OCI-LY1 (cell line): ENCODE measurements around the gene CHN1.

Source experiments
- H2AFZ ChIP-seq: fragments of 200-600 bp; sonication (generic), shearing (Covaris generic); 2 replicates; pipeline ENCODE4 v1.6.0; 2014; ENCODE audit warnings: antibody characterized with exemption, mild to moderate bottlenecking, low read length
- H3F3A ChIP-seq: fragments of 200-600 bp; sonication (generic), shearing (Covaris generic); 2 replicates; pipeline ENCODE4 v1.6.0; 2014; ENCODE audit warnings: mild to moderate bottlenecking, antibody characterized with exemption, low read length, moderate library complexity; ENCODE audit not compliant: insufficient read depth
- H3K27ac ChIP-seq: fragments of 200-600 bp; sonication (generic); 2 replicates; pipeline ENCODE4 v1.5.1; 2014; ENCODE audit warnings: low read length, mixed run types, mild to moderate bottlenecking, low read depth; ENCODE audit not compliant: poor library complexity, severe bottlenecking
- H3K27me3 ChIP-seq: fragments of 200-600 bp; sonication (generic); 2 replicates; pipeline ENCODE4 v1.6.0; 2014; ENCODE audit warnings: antibody characterized with exemption, mild to moderate bottlenecking, low read length, moderate library complexity; ENCODE audit not compliant: insufficient read depth
- H3K36me3 ChIP-seq: fragments of 200-600 bp; sonication (generic); 2 replicates; pipeline ENCODE4 v1.6.1; 2014; ENCODE audit warnings: mild to moderate bottlenecking, antibody characterized with exemption, low read length, moderate library complexity, mixed read lengths; ENCODE audit not compliant: insufficient read depth
- H3K4me1 ChIP-seq: fragments of 200-600 bp; sonication (generic); 2 replicates; pipeline ENCODE4 v1.5.1; 2014; ENCODE audit warnings: mild to moderate bottlenecking, low read length, moderate library complexity; ENCODE audit not compliant: insufficient read depth, severe bottlenecking
- H3K4me2 ChIP-seq: fragments of 200-600 bp; sonication (generic), shearing (Covaris generic); 2 replicates; pipeline ENCODE4 v1.6.1; 2014; ENCODE audit warnings: low read length
- H3K4me3 ChIP-seq: fragments of 200-600 bp; sonication (generic); 2 replicates; pipeline ENCODE4 v1.5.1; 2014; ENCODE audit warnings: low read length, low read depth, mild to moderate bottlenecking, mixed read lengths; ENCODE audit not compliant: poor library complexity, severe bottlenecking
- H3K79me2 ChIP-seq: fragments of 200-600 bp; shearing (Covaris generic); 2 replicates; pipeline ENCODE4 v1.6.1; 2016; ENCODE audit warnings: mixed run types, low read length, mixed read lengths; ENCODE audit not compliant: insufficient read depth
- H3K9ac ChIP-seq: fragments of 200-600 bp; sonication (generic), shearing (Covaris generic); 2 replicates; pipeline ENCODE4 v1.6.1; 2014; ENCODE audit warnings: mild to moderate bottlenecking, low read length, mixed read lengths
- H3K9me2 ChIP-seq: fragments of 200-600 bp; sonication (generic), shearing (Covaris generic); 2 replicates; pipeline ENCODE4 v1.6.1; 2014; ENCODE audit warnings: low read depth, mild to moderate bottlenecking, low read length, mixed read lengths
- H3K9me3 ChIP-seq: fragments of 200-600 bp; shearing (Covaris generic); 2 replicates; pipeline ENCODE4 v1.6.1; 2014; ENCODE audit warnings: low read length, mixed read lengths
- H4K20me1 ChIP-seq: fragments of 200-600 bp; sonication (generic), shearing (Covaris generic); 2 replicates; pipeline ENCODE4 v1.6.0; 2016; ENCODE audit warnings: mild to moderate bottlenecking, low read length; ENCODE audit not compliant: insufficient read depth
- CTCF ChIP-seq: fragments of 200-600 bp; sonication (generic), shearing (Covaris generic); IDR thresholded peaks from 2 replicates; pipeline ENCODE4 v1.5.1; 2017; ENCODE audit warnings: mild to moderate bottlenecking, antibody characterized with exemption, low read length, moderate library complexity, mixed read lengths
- EZH2 ChIP-seq: fragments of 200-600 bp; sonication (generic), shearing (Covaris generic); IDR thresholded peaks from 2 replicates; pipeline ENCODE4 v1.8.0; 2017; ENCODE audit warnings: borderline replicate concordance, mixed run types, mild to moderate bottlenecking, antibody characterized with exemption, low read length, moderate library complexity, mixed read lengths

The CHN1 gene

DNA sequence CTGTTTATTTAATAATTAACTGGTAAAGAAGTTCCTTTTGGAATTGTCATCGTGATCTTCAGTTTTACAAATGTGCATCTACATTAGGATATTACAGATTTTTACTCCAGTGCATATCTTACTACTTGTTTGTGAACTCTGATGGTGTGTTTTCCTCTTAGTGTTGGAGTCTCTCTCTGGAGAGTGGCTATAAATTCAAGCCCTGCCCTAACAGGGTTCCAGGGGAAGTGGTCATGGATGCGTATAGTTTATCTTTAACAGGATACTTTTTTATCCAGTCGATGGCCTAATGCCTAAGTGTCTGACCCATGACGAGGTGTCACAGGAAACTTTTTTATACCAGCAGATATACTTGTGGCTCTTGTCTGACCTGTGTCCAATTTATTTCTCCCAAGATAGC, 75.4 kb downstream of the CHN1 start:
- Histone ChIP-seq H3K9me3 (no peaks in the 10 kb centered on the region), H3K4me2 (no peak overlapping the region)

GRCh38 chr2:174925046-174925784, 80.0 kb downstream of the CHN1 start:
- H3F3A ChIP-seq, result no peaks in the 10 kb centered on the region
- H3K27ac ChIP-seq, result no peak overlapping the region
- no peaks in the 10 kb centered on the region for H3K9me2 ChIP-seq
- H3K4me2 ChIP-seq, result no peak overlapping the region
- H2AFZ ChIP-seq, result no peak overlapping the region
- no peaks in the 10 kb centered on the region for H3K9me3 ChIP-seq
- no peaks in the 10 kb centered on the region for H3K36me3 ChIP-seq
- H3K4me1 ChIP-seq, result no peaks in the 10 kb centered on the region
- no peaks in the 10 kb centered on the region; the same call in 1 of the 2 replicates for H3K27me3 ChIP-seq
- no peak overlapping the region for H3K9ac ChIP-seq
- H3K79me2 ChIP-seq, result no peaks in the 10 kb centered on the region
- TF ChIP-seq CTCF (no peak), EZH2 (no peak)
- H3K4me3 ChIP-seq, result no peak overlapping the region
- H4K20me1 ChIP-seq, result no peaks in the 10 kb centered on the region

More for the DNA sequence above, 75.4 kb downstream of the CHN1 start:
- Histone ChIP-seq H3K27ac (no peak overlapping the region), H3F3A (no peaks in the 10 kb centered on the region), H4K20me1 (no peaks in the 10 kb centered on the region), H3K4me1 (no peaks in the 10 kb centered on the region), H3K9ac (no peak overlapping the region), H3K79me2 (no peaks in the 10 kb centered on the region), H3K27me3 (no peaks in the 10 kb centered on the region), H2AFZ (no peak overlapping the region), H3K9me2 (no peaks in the 10 kb centered on the region), H3K4me3 (no peak overlapping the region), H3K36me3 (no peaks in the 10 kb centered on the region)
- TF ChIP-seq CTCF (no peak), EZH2 (no peak)

DNA sequence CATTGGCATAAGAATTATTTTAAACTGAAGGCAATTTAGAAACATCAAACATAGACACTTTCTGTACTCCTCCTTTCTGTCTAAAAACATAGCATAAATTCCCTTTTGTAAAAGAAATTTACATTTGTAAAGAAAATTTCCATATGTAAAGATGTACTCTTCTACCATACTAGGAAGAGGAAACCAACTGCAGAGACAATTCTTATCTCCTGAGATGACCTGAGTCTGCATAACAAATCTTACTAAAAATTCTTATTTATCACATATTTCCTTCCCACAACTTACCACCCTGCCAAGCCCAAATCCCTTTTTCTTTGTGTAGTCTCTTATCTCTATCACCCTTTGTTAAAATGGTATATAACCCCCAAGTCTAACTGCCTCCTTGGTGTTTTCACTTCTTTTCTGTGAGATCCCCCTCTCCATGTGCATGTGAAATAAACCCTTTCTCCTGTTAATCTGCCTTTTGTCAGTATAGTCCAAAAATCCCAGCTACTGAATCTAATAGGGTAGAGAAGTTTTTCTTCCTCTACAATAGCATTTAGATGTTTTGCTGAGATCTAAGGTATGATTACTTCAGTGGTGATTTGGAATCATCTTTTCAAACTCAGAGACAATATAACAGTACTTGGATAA, 81.0 kb downstream of the CHN1 start:
- Histone ChIP-seq H3K27me3 (no peaks in the 10 kb centered on the region; the same call in 1 of the 2 replicates), H3K36me3 (no peaks in the 10 kb centered on the region), H3K4me3 (no peak overlapping the region), H3K79me2 (no peaks in the 10 kb centered on the region), H3K4me1 (no peaks in the 10 kb centered on the region), H3K9me2 (no peaks in the 10 kb centered on the region), H2AFZ (no peak overlapping the region), H3K9ac (no peak overlapping the region), H3F3A (no peaks in the 10 kb centered on the region), H3K4me2 (no peak overlapping the region), H3K27ac (no peak overlapping the region), H3K9me3 (no peaks in the 10 kb centered on the region), H4K20me1 (no peaks in the 10 kb centered on the region)
- no peak for TF ChIP-seq EZH2
- TF ChIP-seq CTCF, result no peak
